Activated naive CD8-positive, alpha-beta T cell treated with anti-CD3 and anti-CD28 coated beads, Interleukin-2, amount 10 ng/mL, durations not matched to agents 7 days and 5 days (primary cell): ENCODE measurements around the gene LCN10. TPM values are rescaled to one million over a fixed set of nuclear protein-coding genes. Genes with fewer than 3 reads are reported as not detected.

Experiments
- ATAC-seq: fragments of 150-1000 bp; cut with Tn5 transposase; one replicate; pipeline ENCODE4 v1.10.0; 2021; ENCODE audit warnings: low read depth, moderate library complexity
- POLR2A ChIA-PET: fragments of 350-600 bp; sonication (Branson Sonifier 250); formaldehyde crosslinking; loops from one replicate; lab custom pipeline; 2021; ENCODE audit warnings: antibody characterized with exemption; lab: Charles Lee
- DNase-seq: peaks from one replicate; pipeline ENCODE4 v3.0.0; 2021
- H3K27ac Mint-ChIP-seq: one replicate; pipeline ENCODE4 v1.8.0; 2022; ENCODE audit warnings: mild to moderate bottlenecking, mixed read lengths
- H3K27me3 Mint-ChIP-seq: one replicate; pipeline ENCODE4 v1.8.0; 2022; ENCODE audit warnings: mild to moderate bottlenecking, moderate library complexity, mixed read lengths
- H3K36me3 Mint-ChIP-seq: one replicate; pipeline ENCODE4 v1.8.0; 2021; ENCODE audit warnings: mild to moderate bottlenecking, mixed read lengths
- H3K4me1 Mint-ChIP-seq: one replicate; pipeline ENCODE4 v1.8.0; 2021; ENCODE audit warnings: mixed read lengths
- H3K4me3 Mint-ChIP-seq: one replicate; pipeline ENCODE4 v1.8.0; 2022; ENCODE audit warnings: mild to moderate bottlenecking, moderate library complexity, mixed read lengths
- H3K9me3 Mint-ChIP-seq: one replicate; pipeline ENCODE4 v1.8.0; 2021; ENCODE audit warnings: mixed read lengths
- total RNA-seq, 2 experiments: library from RNA; stranded (reverse); gene quantifications; one replicate each; pipeline ENCODE4 v1.2.3, GENCODE V29; 2021

LCN10 gene
- total RNA-seq, 2 experiments from 2014 or later: 1.00 to 1.0 TPM

GRCh38 chr9:136722093-136722968 lies 20.4 kb downstream of the LCN10 start:
- peak; percentile 30 for DNase-seq
- POLR2A ChIA-PET: interaction anchor here (0.9 kb wide), 1 partner anchor 21 kb away, joined by 5 read pairs; no protein-coding TSS in a partner anchor
- Mint-ChIP-seq H3K27me3 (no peaks in the 10 kb centered on the region), H3K36me3 (peaks cover 16% of the 10 kb centered on the region), H3K9me3 (no peaks in the 10 kb centered on the region), H3K4me1 (peaks cover 16% of the 10 kb centered on the region), H3K27ac (no peak overlapping the region), H3K4me3 (no peak overlapping the region)
- no peak for ATAC-seq

DNA sequence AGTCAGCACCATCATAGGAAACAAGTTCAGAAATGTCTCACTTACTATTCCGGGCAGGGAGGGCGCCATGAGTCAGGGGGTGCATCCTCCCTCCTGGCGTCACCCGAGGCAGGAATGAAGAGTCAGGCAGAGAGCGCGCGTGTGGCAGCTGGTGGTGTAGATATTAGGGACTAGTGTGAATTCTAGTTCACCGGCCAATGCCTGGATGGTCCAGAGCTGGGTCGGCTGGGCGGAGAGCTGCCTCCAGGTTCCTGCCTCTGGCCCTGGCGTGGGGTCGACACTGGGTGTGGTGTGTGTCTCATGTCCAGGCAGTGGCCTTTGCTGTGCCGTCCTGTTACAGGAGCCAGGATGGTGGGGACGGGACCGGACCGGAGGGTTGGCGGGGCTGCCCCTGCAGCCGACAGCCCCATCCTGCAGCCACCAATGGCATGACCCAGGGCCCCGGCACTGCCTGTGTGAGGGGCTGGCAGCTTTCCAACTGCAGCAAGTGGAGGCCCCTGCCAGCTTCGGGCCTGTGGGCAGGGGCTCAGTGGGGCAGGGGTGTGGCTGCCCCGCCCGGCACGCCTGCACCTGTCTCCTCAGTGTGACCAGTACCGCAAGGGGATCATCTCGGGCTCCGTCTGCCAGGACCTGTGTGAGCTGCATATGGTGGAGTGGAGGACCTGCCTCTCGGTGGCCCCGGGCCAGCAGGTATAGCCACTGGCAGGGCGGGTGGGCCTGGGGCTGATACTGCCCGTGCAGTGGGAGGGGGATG lies 21.2 kb downstream of the LCN10 start:
- Mint-ChIP-seq H3K4me1 (peaks cover 12% of the 10 kb centered on the region), H3K9me3 (no peaks in the 10 kb centered on the region), H3K27ac (peak overlapping the region; percentile 6), H3K4me3 (no peak overlapping the region), H3K36me3 (peaks cover 11% of the 10 kb centered on the region), H3K27me3 (no peaks in the 10 kb centered on the region)
- DNase-seq (peak; percentile 37), ATAC-seq (no peak)
- POLR2A ChIA-PET: interaction anchor here (0.9 kb wide), 1 partner anchor 21 kb away, joined by 5 read pairs; no protein-coding TSS in a partner anchor

- no peaks in the 10 kb centered on the region for H3K27me3 Mint-ChIP-seq
- H3K27ac Mint-ChIP-seq: peak overlapping the region; percentile 6
- H3K36me3 Mint-ChIP-seq: peaks cover 9% of the 10 kb centered on the region
- ATAC-seq (no peak), DNase-seq (peak; percentile 31)
- H3K4me1 Mint-ChIP-seq: peaks cover 7% of the 10 kb centered on the region
- no peak overlapping the region for H3K4me3 Mint-ChIP-seq
- H3K9me3 Mint-ChIP-seq: no peaks in the 10 kb centered on the region
- POLR2A ChIA-PET: no interaction called here
Observed at GRCh38 chr9:136720898-136721338, 21.8 kb downstream of the LCN10 start.

GRCh38 chr9:136720251-136720897 lies 22.4 kb downstream of the LCN10 start:
- Mint-ChIP-seq H3K27ac (no peak overlapping the region), H3K36me3 (peaks cover 8% of the 10 kb centered on the region), H3K4me3 (no peak overlapping the region), H3K4me1 (peaks cover 4% of the 10 kb centered on the region), H3K9me3 (no peaks in the 10 kb centered on the region), H3K27me3 (no peaks in the 10 kb centered on the region)
- POLR2A ChIA-PET: interaction anchor here (1.2 kb wide), 1 partner anchor 9 kb away, joined by 3 read pairs; no protein-coding TSS in a partner anchor
- ATAC-seq (no peak), DNase-seq (no peak)

DNA sequence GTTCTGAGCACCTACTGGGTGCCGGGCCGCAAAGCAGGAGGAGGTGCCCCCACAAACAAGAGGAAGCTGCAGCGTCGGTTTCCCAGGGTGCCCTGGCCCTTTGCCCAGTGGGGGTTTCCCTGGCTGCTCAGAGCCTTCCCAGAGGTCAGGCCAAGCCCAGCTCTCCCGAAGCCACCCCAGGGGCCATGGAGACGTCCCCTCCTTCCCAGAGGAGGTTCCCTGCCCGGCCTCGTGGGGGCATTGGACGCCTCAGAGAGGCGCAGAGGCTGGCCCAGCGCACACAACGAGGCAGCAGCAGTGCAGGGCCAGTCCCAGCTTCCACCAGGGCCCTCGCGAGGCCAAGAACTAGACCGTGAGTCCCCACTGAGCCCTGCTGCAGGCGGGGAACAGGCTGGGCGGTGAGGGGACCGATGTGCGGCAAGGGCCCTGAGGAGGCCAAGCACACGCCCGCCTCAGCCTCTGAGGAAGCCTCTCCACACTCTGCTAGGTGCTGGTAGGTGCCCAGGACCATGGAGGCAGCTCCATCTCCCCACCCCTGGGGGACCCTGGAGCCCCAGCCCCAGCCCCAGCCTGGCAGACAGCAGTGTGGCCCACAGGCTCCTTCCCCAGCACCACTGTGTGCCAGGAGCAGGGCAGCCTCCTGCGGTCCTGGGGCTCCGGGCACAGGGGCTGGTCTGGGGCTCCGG lies 23.4 kb downstream of the LCN10 start:
- H3K4me3 Mint-ChIP-seq: no peak overlapping the region
- no peak overlapping the region for H3K27ac Mint-ChIP-seq
- DNase-seq: no peak
- ATAC-seq: no peak
- POLR2A ChIA-PET: interaction anchor here (1.2 kb wide), 1 partner anchor 8 kb away, joined by 3 read pairs; no protein-coding TSS in a partner anchor
- peaks cover under 1% of the 10 kb centered on the region for H3K4me1 Mint-ChIP-seq
- H3K9me3 Mint-ChIP-seq: no peaks in the 10 kb centered on the region
- H3K27me3 Mint-ChIP-seq: peaks cover 2% of the 10 kb centered on the region
- peaks cover 5% of the 10 kb centered on the region for H3K36me3 Mint-ChIP-seq

DNA sequence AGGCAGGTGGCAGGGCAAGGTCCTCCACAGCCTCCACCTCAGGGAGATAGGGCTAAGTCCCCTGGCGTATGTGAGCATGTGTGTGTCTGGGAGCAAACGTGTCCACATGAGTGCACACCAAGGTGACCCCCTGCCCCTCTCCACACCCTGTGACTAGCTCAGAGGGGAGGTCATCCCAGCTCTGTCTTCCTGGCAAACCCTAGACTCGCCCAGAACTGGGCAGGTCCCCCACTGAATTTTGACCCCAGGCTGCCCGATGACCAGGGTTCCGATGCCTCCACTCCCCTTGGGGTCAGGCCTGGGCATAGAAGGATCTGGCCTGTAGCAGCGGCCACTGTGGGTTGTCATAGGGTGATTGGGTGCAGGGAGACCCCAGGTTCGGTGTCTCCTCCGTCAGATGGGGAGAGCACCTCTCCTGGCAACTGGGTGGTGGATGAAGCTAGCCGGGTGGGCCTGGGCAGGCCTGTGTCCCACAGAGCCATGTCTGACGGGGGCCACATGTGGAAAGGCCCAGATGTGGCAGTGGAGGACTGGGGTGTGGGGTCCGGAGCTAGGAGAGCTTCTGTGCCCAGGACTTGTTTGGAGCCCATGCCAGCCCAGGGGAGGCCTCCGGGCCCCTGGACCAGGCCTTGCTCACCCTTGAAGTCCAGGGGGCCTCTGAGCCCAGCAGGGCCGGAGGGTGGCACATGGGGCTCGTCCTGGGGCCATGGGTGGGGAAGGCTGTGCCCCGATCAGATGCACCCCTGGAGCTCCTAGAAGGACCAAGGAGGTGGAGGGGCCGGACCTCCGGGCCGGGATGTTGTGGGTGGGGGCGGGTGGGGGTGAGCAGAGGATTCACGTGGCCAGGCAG lies 24.2 kb downstream of the LCN10 start:
- H3K4me1 Mint-ChIP-seq: no peaks in the 10 kb centered on the region
- peaks cover 8% of the 10 kb centered on the region for H3K27me3 Mint-ChIP-seq
- peaks cover under 1% of the 10 kb centered on the region for H3K36me3 Mint-ChIP-seq
- DNase-seq (no peak), ATAC-seq (no peak)
- no peak overlapping the region for H3K27ac Mint-ChIP-seq
- no peaks in the 10 kb centered on the region for H3K9me3 Mint-ChIP-seq
- H3K4me3 Mint-ChIP-seq: no peak overlapping the region
- POLR2A ChIA-PET: no interaction called here

DNA sequence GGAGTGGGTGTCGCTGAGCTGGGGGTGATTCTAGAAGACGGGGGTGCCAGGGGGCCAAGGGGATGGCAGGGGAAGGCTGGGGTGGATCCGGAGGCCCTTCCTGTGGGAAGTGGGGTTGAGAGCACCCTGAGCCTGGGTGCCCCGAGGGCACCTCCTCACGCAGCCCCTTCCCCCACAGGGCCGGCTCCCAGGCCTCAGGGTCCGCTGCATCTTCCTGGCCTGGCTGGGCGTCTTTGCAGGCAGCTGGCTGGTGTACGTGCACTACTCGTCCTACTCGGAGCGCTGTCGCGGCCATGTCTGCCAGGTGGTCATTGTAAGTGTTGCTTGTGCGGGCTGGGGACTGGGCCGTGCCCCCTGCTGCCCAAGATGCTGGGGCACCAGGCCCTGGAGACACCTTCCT lies 25.3 kb downstream of the LCN10 start:
- POLR2A ChIA-PET: interaction anchor here (6.1 kb wide), 1 partner anchor 9 kb away, joined by 46 read pairs; no protein-coding TSS in a partner anchor
- H3K4me1 Mint-ChIP-seq: no peaks in the 10 kb centered on the region
- DNase-seq: peak; percentile 35
- no peaks in the 10 kb centered on the region for H3K9me3 Mint-ChIP-seq
- no peak for ATAC-seq
- peaks cover 12% of the 10 kb centered on the region for H3K27me3 Mint-ChIP-seq
- H3K36me3 Mint-ChIP-seq: no peaks in the 10 kb centered on the region
- H3K4me3 Mint-ChIP-seq: no peak overlapping the region
- no peak overlapping the region for H3K27ac Mint-ChIP-seq

DNA sequence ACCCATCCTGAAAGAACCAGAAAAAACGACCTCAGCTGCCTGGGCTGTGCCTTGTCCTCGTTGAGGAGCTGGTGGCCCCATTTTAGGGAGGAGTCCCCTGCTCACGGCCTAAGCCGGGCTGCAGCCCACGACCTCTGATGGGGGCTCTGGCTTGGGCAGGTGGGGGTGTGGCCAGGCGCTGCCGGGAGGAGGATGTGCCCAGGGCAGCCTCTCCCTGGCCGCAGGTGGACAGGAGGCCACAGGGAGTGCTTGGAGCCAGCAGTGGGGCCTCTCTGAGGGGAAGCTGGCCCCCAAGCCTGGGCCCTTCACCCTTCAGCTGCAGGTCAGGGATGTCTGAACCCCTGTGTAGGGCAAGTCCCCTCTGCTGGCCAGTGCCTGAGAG lies 27.9 kb downstream of the LCN10 start:
- H3K27ac Mint-ChIP-seq: no peak overlapping the region
- no peaks in the 10 kb centered on the region for H3K4me1 Mint-ChIP-seq
- no peak for ATAC-seq
- no peak overlapping the region for H3K4me3 Mint-ChIP-seq
- no peaks in the 10 kb centered on the region for H3K9me3 Mint-ChIP-seq
- H3K27me3 Mint-ChIP-seq: peaks cover 28% of the 10 kb centered on the region
- no peaks in the 10 kb centered on the region for H3K36me3 Mint-ChIP-seq
- no peak for DNase-seq
- POLR2A ChIA-PET: interaction anchor here (6.1 kb wide), 1 partner anchor 12 kb away, joined by 46 read pairs; no protein-coding TSS in a partner anchor

DNA sequence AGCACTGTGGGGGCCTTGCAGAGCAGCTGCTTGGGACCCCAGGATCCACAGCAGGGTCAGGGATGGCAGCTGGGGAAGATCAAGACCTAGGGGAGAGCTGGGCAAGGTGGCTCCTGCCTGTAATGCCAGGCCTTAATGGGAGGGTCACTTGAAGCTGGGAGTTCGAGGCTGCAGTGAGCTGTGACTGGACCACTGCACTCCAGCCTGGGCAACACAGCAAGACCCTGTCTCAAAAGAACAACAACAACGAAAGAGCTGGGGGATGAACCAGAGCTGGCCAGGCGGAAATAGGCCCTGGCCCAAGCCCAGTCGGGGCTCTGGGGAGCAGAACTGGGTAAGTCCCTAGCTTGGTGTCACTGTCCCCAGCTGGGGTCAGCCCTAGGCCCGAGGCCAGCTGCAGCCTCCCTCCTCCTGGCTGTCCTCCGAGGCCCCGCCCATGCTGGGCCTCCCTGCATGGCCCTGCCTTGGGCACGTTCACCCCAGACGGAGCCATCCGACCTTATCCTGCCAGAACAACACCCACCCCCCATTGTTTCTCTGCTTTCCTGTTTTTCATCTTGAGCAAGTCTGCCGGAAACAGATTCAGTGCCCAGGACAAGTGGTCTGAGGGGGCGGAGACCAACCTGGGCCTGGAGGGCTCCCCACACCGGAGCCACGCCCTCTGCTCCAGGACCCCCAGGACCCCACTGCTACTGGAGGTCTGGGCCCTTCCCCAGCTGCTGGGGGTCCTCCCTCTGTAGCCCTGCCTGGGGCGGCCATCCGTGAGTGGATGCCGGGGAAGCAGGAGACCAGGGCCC lies 28.4 kb downstream of the LCN10 start:
- POLR2A ChIA-PET: interaction anchor here (1.6 to 6.1 kb wide), 2 partner anchors 12 to 14 kb away, joined by 4 to 46 read pairs; no protein-coding TSS in a partner anchor
- Mint-ChIP-seq H3K36me3 (no peaks in the 10 kb centered on the region), H3K27me3 (peaks cover 28% of the 10 kb centered on the region), H3K4me3 (no peak overlapping the region), H3K4me1 (no peaks in the 10 kb centered on the region), H3K27ac (no peak overlapping the region), H3K9me3 (no peaks in the 10 kb centered on the region)
- no peak for ATAC-seq
- DNase-seq: no peak

DNA sequence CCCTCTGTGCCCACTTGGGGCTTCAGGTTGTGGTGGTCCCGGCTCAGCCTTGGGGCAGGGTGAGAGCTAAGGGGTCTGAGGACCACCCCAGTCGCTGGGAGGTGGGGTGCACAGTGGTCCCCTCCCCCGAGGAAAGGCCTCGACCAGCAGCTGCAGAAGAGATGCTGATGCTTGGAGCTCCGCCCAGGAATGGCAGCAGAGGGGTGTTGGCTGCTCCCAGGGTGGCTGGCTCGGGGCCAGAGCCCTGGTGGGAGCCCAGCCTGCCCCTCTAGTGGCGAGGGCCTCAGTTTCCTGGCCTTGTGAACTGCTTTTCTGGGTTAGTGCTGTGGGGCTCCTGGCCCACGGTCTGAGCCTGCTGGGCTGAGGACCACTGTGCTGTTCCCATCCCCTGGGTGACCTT lies 29.2 kb downstream of the LCN10 start:
- DNase-seq: peak; percentile 29
- POLR2A ChIA-PET: interaction anchor here (1.1 to 6.1 kb wide), 3 partner anchors 13 to 356 kb away, joined by 3 to 46 read pairs (median 4); no protein-coding TSS in a partner anchor
- no peaks in the 10 kb centered on the region for H3K36me3 Mint-ChIP-seq
- no peak overlapping the region for H3K4me3 Mint-ChIP-seq
- no peak for ATAC-seq
- no peaks in the 10 kb centered on the region for H3K4me1 Mint-ChIP-seq
- H3K27ac Mint-ChIP-seq: no peak overlapping the region
- H3K27me3 Mint-ChIP-seq: peaks cover 28% of the 10 kb centered on the region
- H3K9me3 Mint-ChIP-seq: no peaks in the 10 kb centered on the region
